ENCODE measurements around the gene RBM20.
"Not testable (repeated sequence)": the region's sequence is repeated elsewhere in the genome, so short reads cannot be mapped to it uniquely, and the experiment has no call there.

RBM20 gene

GRCh38 chr10:110631934-110632333 lies 12.2 kb upstream of the RBM20 start:
- in situ Hi-C loops (cut with HindIII; ENCODE audit: low pct_unique_long_range_greater_than_20kb, low sequenced_read_pairs) = no loop called here
- no peak for TF ChIP-seq JUND (IDR thresholded peaks at IDR 0.05; ENCODE audit: low read depth)
- DNase-seq (ENCODE audit: low read depth in 1 of 2, low spot score in 1 of 2) = no peak

- no peak for TF ChIP-seq JUND (IDR thresholded peaks at IDR 0.05; ENCODE audit: low read depth)
- in situ Hi-C loops (cut with HindIII; ENCODE audit: low pct_unique_long_range_greater_than_20kb, low sequenced_read_pairs) = no loop called here
- DNase-seq (ENCODE audit: low read depth in 1 of 2, low spot score in 1 of 2) = no peak
Measured at GRCh38 chr10:110632591-110633215, 11.4 kb upstream of the RBM20 start.

GRCh38 chr10:110634527-110635209 lies 9.5 kb upstream of the RBM20 start:
- in situ Hi-C loops (cut with HindIII; ENCODE audit: low pct_unique_long_range_greater_than_20kb, low sequenced_read_pairs) = no loop called here
- DNase-seq (ENCODE audit: low read depth in 1 of 2, low spot score in 1 of 2) = peak in 1 of 2 experiments; percentile 52
- TF ChIP-seq JUND (IDR thresholded peaks at IDR 0.05; ENCODE audit: low read depth) = no peak

- DNase-seq (ENCODE audit: low read depth in 1 of 2, low spot score in 1 of 2) = no peak
- in situ Hi-C loops (cut with HindIII; ENCODE audit: low pct_unique_long_range_greater_than_20kb, low sequenced_read_pairs) = no loop called here
- TF ChIP-seq JUND (IDR thresholded peaks at IDR 0.05; ENCODE audit: low read depth) = no peak
Measured at GRCh38 chr10:110636572-110636931, 7.6 kb upstream of the RBM20 start.

GRCh38 chr10:110636932-110637557 lies 7.1 kb upstream of the RBM20 start:
- no peak for DNase-seq (ENCODE audit: low read depth in 1 of 2, low spot score in 1 of 2)
- no peak for TF ChIP-seq JUND (IDR thresholded peaks at IDR 0.05; ENCODE audit: low read depth)
- in situ Hi-C loops (cut with HindIII; ENCODE audit: low pct_unique_long_range_greater_than_20kb, low sequenced_read_pairs) = no loop called here

- DNase-seq (ENCODE audit: low read depth in 1 of 2, low spot score in 1 of 2) = no peak
- in situ Hi-C loops (cut with HindIII; ENCODE audit: low pct_unique_long_range_greater_than_20kb, low sequenced_read_pairs) = no loop called here
- no peak for TF ChIP-seq JUND (IDR thresholded peaks at IDR 0.05; ENCODE audit: low read depth)
Measured at GRCh38 chr10:110637558-110638053, 6.5 kb upstream of the RBM20 start.

- DNase-seq (ENCODE audit: low read depth in 1 of 2, low spot score in 1 of 2) = no peak
- in situ Hi-C loops (cut with HindIII; ENCODE audit: low pct_unique_long_range_greater_than_20kb, low sequenced_read_pairs) = no loop called here
- TF ChIP-seq JUND (IDR thresholded peaks at IDR 0.05; ENCODE audit: low read depth) = no peak
Measured at GRCh38 chr10:110638319-110638718, 5.8 kb upstream of the RBM20 start.

- DNase-seq (ENCODE audit: low read depth in 1 of 2, low spot score in 1 of 2); in situ Hi-C loops (cut with HindIII; ENCODE audit: low pct_unique_long_range_greater_than_20kb, low sequenced_read_pairs): not testable (repeated sequence)
Measured at GRCh38 chr10:110639046-110639445, 5.1 kb upstream of the RBM20 start.

- DNase-seq (ENCODE audit: low read depth in 1 of 2, low spot score in 1 of 2); in situ Hi-C loops (cut with HindIII; ENCODE audit: low pct_unique_long_range_greater_than_20kb, low sequenced_read_pairs): not testable (repeated sequence)
Measured at GRCh38 chr10:110639858-110640257, 4.3 kb upstream of the RBM20 start.

- in situ Hi-C loops (cut with HindIII; ENCODE audit: low pct_unique_long_range_greater_than_20kb, low sequenced_read_pairs) = no loop called here
- DNase-seq (ENCODE audit: low read depth in 1 of 2, low spot score in 1 of 2) = no peak
- TF ChIP-seq JUND (IDR thresholded peaks at IDR 0.05; ENCODE audit: low read depth) = no peak
Measured at GRCh38 chr10:110641256-110641655, 2.9 kb upstream of the RBM20 start.

GRCh38 chr10:110642204-110643034 lies 1.7 kb upstream of the RBM20 start:
- in situ Hi-C loops (cut with HindIII; ENCODE audit: low pct_unique_long_range_greater_than_20kb, low sequenced_read_pairs) = no loop called here
- no peak for TF ChIP-seq JUND (IDR thresholded peaks at IDR 0.05; ENCODE audit: low read depth)
- no peak for DNase-seq (ENCODE audit: low read depth in 1 of 2, low spot score in 1 of 2)

GRCh38 chr10:110643035-110643652 lies 992 bp upstream of the RBM20 start:
- TF ChIP-seq JUND (IDR thresholded peaks at IDR 0.05; ENCODE audit: low read depth) = no peak
- in situ Hi-C loops (cut with HindIII; ENCODE audit: low pct_unique_long_range_greater_than_20kb, low sequenced_read_pairs) = no loop called here
- DNase-seq (ENCODE audit: low read depth in 1 of 2, low spot score in 1 of 2) = peak in 1 of 2 experiments; percentile 30
